GM19438 (cell line): ENCODE results near the gene PCDH18.

ENCODE experiments used
- ATAC-seq: cut with Tn5 transposase; IDR thresholded peaks from one replicate; pipeline ENCODE4 v1.9.1; 2021; ENCODE audit warnings: low read depth; ENCODE audit not compliant: unreplicated experiment

Gene PCDH18

GRCh38 chr4:137474711-137475301 lies 57.5 kb downstream of the PCDH18 start:
- no peak for ATAC-seq

- ATAC-seq = no peak
Observed at GRCh38 chr4:137471895-137472294, 60.4 kb downstream of the PCDH18 start.

GRCh38 chr4:137471461-137471860 lies 60.8 kb downstream of the PCDH18 start:
- no peak for ATAC-seq

- ATAC-seq = no peak
Observed at GRCh38 chr4:137470806-137471205, 61.5 kb downstream of the PCDH18 start.
